GM12878 (cell line): ENCODE measurements around the gene RPS19BP1.

Experiments used
- ASH2L ChIP-seq: fragments of 300-600, 200-600 bp; sonication (generic); IDR thresholded peaks from 2 replicates; pipeline ENCODE4 v1.6.1; 2017; ENCODE audit warnings: low read depth, mild to moderate bottlenecking, borderline replicate concordance
- ATF2 ChIP-seq: IDR thresholded peaks from 2 replicates; pipeline ENCODE4 v1.6.1; 2012; ENCODE audit warnings: low read length, inconsistent platforms
- BHLHE40 ChIP-seq, 2 experiments: fragments of 450-650 bp in 1 of 2; IDR thresholded peaks; 2 replicates each; pipeline ENCODE4 v1.6.1; 2011 to 2017; ENCODE audit warnings: low read depth in 2 of 2, borderline replicate concordance in 1 of 2, improper control_type of control experiment in 1 of 2, low read length in 1 of 2, mild to moderate bottlenecking in 1 of 2
- CTCF ChIP-seq, 3 experiments: IDR thresholded peaks in 2 of 3; conservative IDR thresholded peaks in 1 of 3; 2 replicates each; pipeline ENCODE4 v1.5.1; 2011; ENCODE audit warnings: low read depth in 3 of 3, low read length in 3 of 3, mild to moderate bottlenecking in 3 of 3, control low read depth in 2 of 3, moderate library complexity in 2 of 3, inconsistent platforms in 1 of 3, mixed read lengths in 1 of 3; ENCODE audit not compliant: control insufficient read depth in 2 of 3, insufficient read depth in 1 of 3; ENCODE audit errors: extremely low read depth in 1 of 3
- EZH2 ChIP-seq: IDR thresholded peaks from 2 replicates; pipeline ENCODE4 v1.6.1; 2012; ENCODE audit warnings: low read depth, mild to moderate bottlenecking, control low read depth, inconsistent platforms, low read length, borderline replicate concordance; ENCODE audit not compliant: control insufficient read depth
- RBBP5 ChIP-seq: fragments of 200-600 bp; sonication (generic); conservative IDR thresholded peaks from 2 replicates; pipeline ENCODE4 v1.6.1; 2016
- TAF1 ChIP-seq: IDR thresholded peaks from 2 replicates; pipeline ENCODE4 v1.6.1; 2011; ENCODE audit warnings: mild to moderate bottlenecking, low read depth, low read length, borderline replicate concordance
- ZBTB11 ChIP-seq: fragments of 450-650 bp; formaldehyde crosslinking; IDR thresholded peaks from 2 replicates; pipeline ENCODE4 v1.5.0; 2022; ENCODE audit warnings: mild to moderate bottlenecking, missing genetic modification characterization

- TF ChIP-seq EZH2: no peak
- no peak for TF ChIP-seq CTCF (IDR thresholded peaks at IDR 0.05 in 2 of 3, conservative IDR thresholded peaks at IDR 0.05 in 1 of 3; ENCODE audit: control insufficient read depth in 2 of 3, extremely low read depth in 1 of 3, insufficient read depth in 1 of 3, low read depth in 3 of 3, low read length in 3 of 3)
- no peak for TF ChIP-seq TAF1
- no peak for TF ChIP-seq BHLHE40 (IDR thresholded peaks at IDR 0.05; ENCODE audit: borderline replicate concordance in 1 of 2, low read depth in 2 of 2, low read length in 1 of 2)
- TF ChIP-seq ASH2L: no peak
- TF ChIP-seq ZBTB11 (CRISPR knock-in tag): no peak
- TF ChIP-seq RBBP5: no peak
- TF ChIP-seq ATF2: no peak
These were observed 21.3 kb downstream of the RPS19BP1 start for GRCh38 chr22:39511226-39511625.
